ENCODE data around the gene INSYN2A.

- TF ChIP-seq EZH2 (IDR thresholded peaks at IDR 0.05; ENCODE audit: insufficient read depth, poor library complexity, severe bottlenecking) (no peak), EZH2phosphoT487 (IDR thresholded peaks at IDR 0.05; ENCODE audit: insufficient read depth, low read depth) (no peak)
Observed at GRCh38 chr10:127149501-127150081, 46.8 kb downstream of the INSYN2A start.
